Keratinocyte (primary cell): ENCODE measurements around the gene PCSK6. TPM values are rescaled to one million over a fixed set of nuclear protein-coding genes. Genes with fewer than 3 reads are reported as not detected.

ENCODE experiments used
- DNase-seq: peaks from one replicate; pipeline ENCODE4 v3.0.0-alpha.2; 2011; ENCODE audit warnings: low read depth, missing footprints, low spot score
- FAIRE-seq: peaks from 2 replicates; lab custom pipeline; 2011; peaks lifted over from hg19 to GRCh38; lab: Jason Lieb, UNC
- H2AFZ ChIP-seq: 2 replicates; pipeline ENCODE4 v1.6.0; 2012; ENCODE audit warnings: low read length, control low read depth, inconsistent platforms; ENCODE audit not compliant: control insufficient read depth
- H3K27ac ChIP-seq: 2 replicates; pipeline ENCODE4 v1.5.1; 2011; ENCODE audit warnings: low read length; ENCODE audit not compliant: control insufficient read depth, insufficient read depth
- H3K27me3 ChIP-seq: 3 replicates; pipeline ENCODE4 v1.6.0; 2011; ENCODE audit warnings: low read length; ENCODE audit not compliant: control insufficient read depth, insufficient read depth; ENCODE audit errors: extremely low read depth
- H3K36me3 ChIP-seq, 2 experiments: 2 replicates in 1 of 2; 3 replicates in 1 of 2; pipeline ENCODE4 v1.5.1; 2011; ENCODE audit warnings: low read length in 2 of 2, mild to moderate bottlenecking in 1 of 2; ENCODE audit not compliant: control insufficient read depth in 2 of 2, insufficient read depth in 2 of 2; ENCODE audit errors: extremely low read depth in 1 of 2
- H3K4me1 ChIP-seq: 3 replicates; pipeline ENCODE4 v1.5.1; 2011; ENCODE audit warnings: low read length; ENCODE audit not compliant: control insufficient read depth, insufficient read depth; ENCODE audit errors: extremely low read depth
- H3K4me2 ChIP-seq: 3 replicates; pipeline ENCODE4 v1.6.0; 2011; ENCODE audit warnings: low read depth, low read length; ENCODE audit not compliant: control insufficient read depth, insufficient read depth; ENCODE audit errors: extremely low read depth
- H3K4me3 ChIP-seq, 3 experiments: fragments of 200-600 bp in 1 of 3; sonication (generic) in 1 of 3; 2 replicates in 2 of 3; 3 replicates in 1 of 3; pipeline ENCODE4 v1.5.1; 2011 to 2016; ENCODE audit warnings: low read length in 3 of 3, mild to moderate bottlenecking in 3 of 3, control low read depth in 2 of 3, inconsistent platforms in 1 of 3, low read depth in 1 of 3, mixed read lengths in 1 of 3, mixed run types in 1 of 3, moderate library complexity in 1 of 3; ENCODE audit not compliant: control insufficient read depth in 2 of 3, insufficient read depth in 2 of 3; ENCODE audit errors: extremely low read depth in 1 of 3
- H3K79me2 ChIP-seq: 2 replicates; pipeline ENCODE4 v1.6.0; 2012; ENCODE audit warnings: low read length; ENCODE audit not compliant: control insufficient read depth, insufficient read depth
- H3K9ac ChIP-seq: 3 replicates; pipeline ENCODE4 v1.6.0; 2011; ENCODE audit warnings: low read length; ENCODE audit not compliant: control insufficient read depth, insufficient read depth; ENCODE audit errors: extremely low read depth
- H3K9me1 ChIP-seq: 3 replicates; pipeline ENCODE4 v1.6.0; 2011; ENCODE audit warnings: low read length; ENCODE audit not compliant: control insufficient read depth, insufficient read depth; ENCODE audit errors: extremely low read depth
- H3K9me3 ChIP-seq: 2 replicates; pipeline ENCODE4 v1.5.1; 2012; ENCODE audit warnings: low read depth, low read length; ENCODE audit not compliant: control insufficient read depth
- H4K20me1 ChIP-seq: 3 replicates; pipeline ENCODE4 v1.6.0; 2011; ENCODE audit warnings: low read length; ENCODE audit not compliant: control insufficient read depth, insufficient read depth; ENCODE audit errors: extremely low read depth
- EZH2 ChIP-seq: IDR thresholded peaks from one replicate; pipeline ENCODE4 v1.6.1; 2012; ENCODE audit warnings: inconsistent platforms, mild to moderate bottlenecking, low read length, moderate library complexity
- dilution Hi-C: fragments of 300-500 bp; cut with MboI; formaldehyde crosslinking; loops from one replicate; pipeline ENCODE4 v1.7.0; 2020; ENCODE audit warnings: low sequenced_read_pairs; ENCODE audit not compliant: extremely low pct_ligation_motif_present
- polyA plus RNA-seq, 5 experiments: library from polyadenylated mRNA; depleted of rRNA in 3 of 5; stranded (reverse) in 3 of 5; stranded (forward) in 1 of 5; unstranded in 1 of 5; fragments of >200 nt; gene quantifications; 1 replicate in 1 of 5; 2 replicates in 3 of 5; 3 replicates in 1 of 5; pipeline versions ENCODE4 v1.2.1 to v1.2.3, GENCODE V29; 2011 to 2012; ENCODE audit warnings: missing spikeins in 2 of 5, low read depth in 1 of 5, low replicate concordance in 1 of 5
- TF ChIP-seq, protein P1 (sequence below), 3 experiments: IDR thresholded peaks in 1 of 3; conservative IDR thresholded peaks in 1 of 3; optimal IDR thresholded peaks in 1 of 3; 2 replicates in 2 of 3; 3 replicates in 1 of 3; pipeline versions ENCODE3 to v1.5.1; 2011; ENCODE audit warnings: low read length in 3 of 3, mild to moderate bottlenecking in 3 of 3, moderate library complexity in 2 of 3, control low read depth in 1 of 3, inconsistent platforms in 1 of 3; ENCODE audit not compliant: insufficient read depth in 2 of 3; ENCODE audit errors: extremely low read depth in 1 of 3

The PCSK6 gene
- polyA plus RNA-seq, 1 donor (not counting 4 experiments of a cell fraction or from before 2014, with no cell fraction given), result 3.1 TPM

GRCh38 chr15:101267320-101268104 lies 222.0 kb downstream of the PCSK6 start:
- FAIRE-seq, result no peak
- Histone ChIP-seq H3K9me1 (no peaks in the 10 kb centered on the region), H3K27ac (no peak overlapping the region), H2AFZ (no peak overlapping the region), H3K4me2 (no peak overlapping the region), H4K20me1 (peaks cover 4% of the 10 kb centered on the region), H3K27me3 (no peaks in the 10 kb centered on the region), H3K79me2 (no peaks in the 10 kb centered on the region), H3K9me3 (no peaks in the 10 kb centered on the region), H3K9ac (no peak overlapping the region), H3K36me3 (peaks cover 11 to 30% of the 10 kb centered on the region in 2 experiments), H3K4me3 (no peak overlapping the region), H3K4me1 (no peaks in the 10 kb centered on the region)
- DNase-seq, result no peak
- dilution Hi-C loops, result no loop called here
- no peak for TF ChIP-seq EZH2
- TF ChIP-seq, protein P1, sequence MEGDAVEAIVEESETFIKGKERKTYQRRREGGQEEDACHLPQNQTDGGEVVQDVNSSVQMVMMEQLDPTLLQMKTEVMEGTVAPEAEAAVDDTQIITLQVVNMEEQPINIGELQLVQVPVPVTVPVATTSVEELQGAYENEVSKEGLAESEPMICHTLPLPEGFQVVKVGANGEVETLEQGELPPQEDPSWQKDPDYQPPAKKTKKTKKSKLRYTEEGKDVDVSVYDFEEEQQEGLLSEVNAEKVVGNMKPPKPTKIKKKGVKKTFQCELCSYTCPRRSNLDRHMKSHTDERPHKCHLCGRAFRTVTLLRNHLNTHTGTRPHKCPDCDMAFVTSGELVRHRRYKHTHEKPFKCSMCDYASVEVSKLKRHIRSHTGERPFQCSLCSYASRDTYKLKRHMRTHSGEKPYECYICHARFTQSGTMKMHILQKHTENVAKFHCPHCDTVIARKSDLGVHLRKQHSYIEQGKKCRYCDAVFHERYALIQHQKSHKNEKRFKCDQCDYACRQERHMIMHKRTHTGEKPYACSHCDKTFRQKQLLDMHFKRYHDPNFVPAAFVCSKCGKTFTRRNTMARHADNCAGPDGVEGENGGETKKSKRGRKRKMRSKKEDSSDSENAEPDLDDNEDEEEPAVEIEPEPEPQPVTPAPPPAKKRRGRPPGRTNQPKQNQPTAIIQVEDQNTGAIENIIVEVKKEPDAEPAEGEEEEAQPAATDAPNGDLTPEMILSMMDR (optimal IDR thresholded peaks at IDR 0.05 in 1 of 3, IDR thresholded peaks at IDR 0.05 in 1 of 3, conservative IDR thresholded peaks at IDR 0.05 in 1 of 3; ENCODE audit: extremely low read depth in 1 of 3, insufficient read depth in 2 of 3, low read length in 3 of 3), result no peak

DNA sequence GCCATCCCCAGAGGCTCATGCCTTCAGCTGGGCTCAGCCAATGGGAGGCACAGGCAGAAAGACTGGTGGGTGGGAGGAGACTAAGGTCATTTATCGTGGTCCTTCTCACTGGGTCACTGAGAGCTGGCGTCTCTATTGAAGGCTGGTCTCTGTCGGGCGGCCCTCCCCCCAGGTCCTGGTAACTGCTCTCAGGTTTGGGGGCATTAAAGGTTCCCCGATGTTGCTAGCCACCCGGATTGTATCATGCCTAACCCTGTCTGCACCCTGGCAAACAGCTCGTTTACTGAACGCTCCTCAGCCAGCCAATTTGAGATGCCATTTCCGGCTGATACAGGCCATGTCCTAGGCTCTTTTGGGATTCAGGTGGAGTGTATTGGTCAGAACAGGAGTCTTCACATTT lies 222.7 kb downstream of the PCSK6 start:
- Histone ChIP-seq H3K9ac (no peak overlapping the region), H3K9me1 (no peaks in the 10 kb centered on the region), H3K4me2 (no peak overlapping the region), H2AFZ (no peak overlapping the region), H4K20me1 (peaks cover 4% of the 10 kb centered on the region), H3K9me3 (no peaks in the 10 kb centered on the region), H3K4me3 (no peak overlapping the region), H3K27me3 (no peaks in the 10 kb centered on the region), H3K27ac (no peak overlapping the region), H3K79me2 (no peaks in the 10 kb centered on the region), H3K4me1 (no peaks in the 10 kb centered on the region), H3K36me3 (peaks cover 7 to 25% of the 10 kb centered on the region in 2 experiments)
- DNase-seq (no peak), FAIRE-seq (no peak)
- TF ChIP-seq, protein P1 (optimal IDR thresholded peaks at IDR 0.05 in 1 of 3, IDR thresholded peaks at IDR 0.05 in 1 of 3, conservative IDR thresholded peaks at IDR 0.05 in 1 of 3; ENCODE audit: extremely low read depth in 1 of 3, insufficient read depth in 2 of 3, low read length in 3 of 3), result no peak
- no peak for TF ChIP-seq EZH2
- dilution Hi-C loops, result no loop called here
